GM12891 (cell line): ENCODE measurements around the gene ATG16L1.

Experiments used
- PAX5 ChIP-seq: IDR thresholded peaks from 2 replicates; pipeline ENCODE4 v1.6.1; 2011; ENCODE audit warnings: low read length, moderate library complexity, mild to moderate bottlenecking; ENCODE audit not compliant: insufficient read depth, severe bottlenecking
- POLR2A ChIP-seq: IDR thresholded peaks from 2 replicates; pipeline ENCODE4 v1.6.1; 2011; ENCODE audit warnings: low read depth, low read length, control low read depth
- POLR2AphosphoS5 ChIP-seq: IDR thresholded peaks from 2 replicates; pipeline ENCODE4 v1.6.1; 2011; ENCODE audit warnings: low read depth, low read length, control low read depth
- POU2F2 ChIP-seq: IDR thresholded peaks from 2 replicates; pipeline ENCODE4 v1.6.1; 2011; ENCODE audit warnings: low read depth, mild to moderate bottlenecking, control low read depth, low read length, moderate library complexity
- SPI1 ChIP-seq: IDR thresholded peaks from 2 replicates; pipeline ENCODE4 v1.6.1; 2011; ENCODE audit warnings: low read depth, low read length, control low read depth

DNA sequence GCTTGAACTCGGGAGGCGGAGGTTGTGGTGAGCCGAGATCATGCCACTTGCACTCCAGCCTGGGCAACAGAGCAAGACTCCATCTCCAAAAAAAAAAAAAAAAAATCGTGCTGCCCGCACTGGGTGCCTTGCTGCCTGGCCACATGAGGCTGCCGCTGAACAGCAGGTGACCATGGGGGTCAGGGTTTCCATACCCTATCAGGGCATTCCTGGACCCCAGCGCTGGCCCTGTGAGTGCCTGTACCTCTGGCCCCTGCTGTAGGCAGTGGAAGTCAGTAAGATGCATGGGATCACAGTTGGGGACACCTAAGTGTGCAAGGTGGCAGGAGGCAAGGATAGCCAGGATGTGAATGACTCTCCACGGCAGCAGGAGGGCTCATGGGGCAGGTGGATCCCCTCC, 75.0 kb downstream of the ATG16L1 start:
- TF ChIP-seq SPI1 (no peak), POLR2A (no peak), POU2F2 (no peak), POLR2AphosphoS5 (no peak), PAX5 (no peak)
